COLO668 (cell line): ENCODE measurements around the gene FPR1.
"Not testable (repeated sequence)": the region's sequence is repeated elsewhere in the genome, so short reads cannot be mapped to it uniquely, and the experiment has no call there.

ENCODE experiments used
- DNase-seq: peaks from one replicate; lab custom pipeline; 2025; ENCODE audit not compliant: unreplicated experiment; lab: John Stamatoyannopoulos, UW

The FPR1 gene

GRCh38 chr19:51779703-51780102 lies 28.0 kb upstream of the FPR1 start:
- DNase-seq: no peak

GRCh38 chr19:51779181-51779580 lies 27.5 kb upstream of the FPR1 start:
- no peak for DNase-seq

- DNase-seq: peak; percentile 17
These were observed 26.1 kb upstream of the FPR1 start for GRCh38 chr19:51777570-51778462.

GRCh38 chr19:51776561-51776960 lies 24.9 kb upstream of the FPR1 start:
- not testable (repeated sequence) for DNase-seq

GRCh38 chr19:51772977-51773376 lies 21.3 kb upstream of the FPR1 start:
- DNase-seq: no peak

- DNase-seq: no peak
These were observed 19.9 kb upstream of the FPR1 start for GRCh38 chr19:51771376-51772130.

GRCh38 chr19:51766461-51766860 lies 14.8 kb upstream of the FPR1 start:
- DNase-seq: no peak

- DNase-seq: no peak
These were observed 13.4 kb upstream of the FPR1 start for GRCh38 chr19:51765086-51765485.

- DNase-seq: no peak
These were observed 10.0 kb upstream of the FPR1 start for GRCh38 chr19:51761696-51762095.

- DNase-seq: no peak
These were observed 9.1 kb upstream of the FPR1 start, which contains the start of gene FPR2 for GRCh38 chr19:51760697-51761356. FPR2 (plus strand) TSS chr19:51761180; CDS start chr19:51768659, 7,479 bp downstream.

GRCh38 chr19:51755571-51755970 lies 3.9 kb upstream of the FPR1 start:
- no peak for DNase-seq

- no peak for DNase-seq
These were observed 3.1 kb upstream of the FPR1 start for GRCh38 chr19:51754770-51755169.

- no peak for DNase-seq
These were observed 2.4 kb upstream of the FPR1 start for GRCh38 chr19:51754109-51754508.

- DNase-seq: no peak
These were observed 1.1 kb downstream of the FPR1 start for GRCh38 chr19:51750400-51751094.

GRCh38 chr19:51749979-51750378 lies 1.7 kb downstream of the FPR1 start:
- no peak for DNase-seq

GRCh38 chr19:51746731-51747130 lies 4.9 kb downstream of the FPR1 start:
- DNase-seq: no peak

GRCh38 chr19:51743405-51743804 lies 8.3 kb downstream of the FPR1 start:
- no peak for DNase-seq

- DNase-seq: no peak
These were observed 8.9 kb downstream of the FPR1 start for GRCh38 chr19:51742789-51743188.

- DNase-seq: no peak
These were observed 11.3 kb downstream of the FPR1 start for GRCh38 chr19:51740356-51740755.

GRCh38 chr19:51739466-51740213 lies 12.0 kb downstream of the FPR1 start:
- DNase-seq: no peak
